ENCODE results near the gene MUSTN1. TPM values are rescaled to one million over a fixed set of nuclear protein-coding genes. Genes with fewer than 3 reads are reported as not detected.

The MUSTN1 gene
- total RNA-seq, 1 donor from 2014 or later = 6.9 TPM

DNA sequence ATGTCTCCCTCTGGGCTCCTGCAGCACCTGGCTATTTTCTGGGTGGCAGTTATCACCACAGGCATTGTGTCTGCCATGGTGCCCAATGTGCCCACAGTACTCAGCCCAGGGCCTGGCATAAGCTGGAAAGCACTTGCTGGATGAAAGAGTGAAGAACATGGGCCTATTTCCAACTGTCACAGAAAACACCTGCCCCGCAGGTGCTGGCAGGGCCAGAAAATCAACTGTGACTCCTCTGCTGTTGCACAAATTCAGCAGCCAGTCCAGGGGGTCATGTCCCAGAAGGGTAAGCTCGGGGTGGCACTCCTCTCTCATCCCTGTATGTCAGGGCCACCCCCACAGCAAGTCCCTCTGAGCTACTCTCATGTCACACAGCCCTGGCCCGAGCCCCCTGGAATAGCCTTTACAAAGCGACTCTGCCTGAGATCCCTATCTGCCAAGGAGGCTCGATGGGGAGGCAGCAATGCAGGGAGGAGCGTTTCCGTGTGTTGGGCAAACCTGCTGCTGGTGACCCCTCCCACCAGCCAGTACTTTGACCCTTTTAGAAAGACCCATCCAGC, 23.3 kb downstream of the MUSTN1 start:
- TF ChIP-seq, protein P1, sequence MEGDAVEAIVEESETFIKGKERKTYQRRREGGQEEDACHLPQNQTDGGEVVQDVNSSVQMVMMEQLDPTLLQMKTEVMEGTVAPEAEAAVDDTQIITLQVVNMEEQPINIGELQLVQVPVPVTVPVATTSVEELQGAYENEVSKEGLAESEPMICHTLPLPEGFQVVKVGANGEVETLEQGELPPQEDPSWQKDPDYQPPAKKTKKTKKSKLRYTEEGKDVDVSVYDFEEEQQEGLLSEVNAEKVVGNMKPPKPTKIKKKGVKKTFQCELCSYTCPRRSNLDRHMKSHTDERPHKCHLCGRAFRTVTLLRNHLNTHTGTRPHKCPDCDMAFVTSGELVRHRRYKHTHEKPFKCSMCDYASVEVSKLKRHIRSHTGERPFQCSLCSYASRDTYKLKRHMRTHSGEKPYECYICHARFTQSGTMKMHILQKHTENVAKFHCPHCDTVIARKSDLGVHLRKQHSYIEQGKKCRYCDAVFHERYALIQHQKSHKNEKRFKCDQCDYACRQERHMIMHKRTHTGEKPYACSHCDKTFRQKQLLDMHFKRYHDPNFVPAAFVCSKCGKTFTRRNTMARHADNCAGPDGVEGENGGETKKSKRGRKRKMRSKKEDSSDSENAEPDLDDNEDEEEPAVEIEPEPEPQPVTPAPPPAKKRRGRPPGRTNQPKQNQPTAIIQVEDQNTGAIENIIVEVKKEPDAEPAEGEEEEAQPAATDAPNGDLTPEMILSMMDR (IDR thresholded peaks at IDR 0.05) = no peak
- Mint-ChIP-seq H3K36me3 (ENCODE audit: low read depth) (peaks cover 2% of the 10 kb centered on the region), H3K4me1 (ENCODE audit: low read depth) (no peaks in the 10 kb centered on the region), H3K9me3 (ENCODE audit: low read depth) (no peaks in the 10 kb centered on the region), H3K27me3 (ENCODE audit: low read depth) (no peaks in the 10 kb centered on the region), H3K4me3 (ENCODE audit: unreplicated experiment) (no peak overlapping the region), H3K27ac (ENCODE audit: unreplicated experiment) (no peak overlapping the region)
- no peak for DNase-seq (ENCODE audit: low spot score)

DNA sequence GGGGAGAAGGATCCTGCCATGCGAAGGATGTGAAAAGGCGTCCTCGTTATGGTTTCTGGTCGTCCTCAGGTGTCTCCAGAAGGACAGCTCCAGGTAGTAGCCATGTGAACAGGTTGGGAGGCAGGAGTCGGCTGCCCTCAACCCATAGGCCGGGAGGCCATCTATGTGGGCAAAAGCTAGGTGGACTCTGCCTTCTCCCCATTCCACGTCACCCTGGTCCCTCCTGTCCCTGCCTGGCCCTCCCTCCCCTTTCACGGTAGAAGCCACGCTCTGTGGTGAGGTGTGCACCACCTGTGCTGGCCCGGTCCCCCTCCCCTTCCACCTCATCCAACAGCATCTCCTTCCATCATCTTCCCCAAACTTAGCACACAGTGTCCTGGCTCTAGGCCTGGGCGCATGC, 23.9 kb downstream of the MUSTN1 start:
- Mint-ChIP-seq H3K27me3 (ENCODE audit: low read depth) (no peaks in the 10 kb centered on the region), H3K4me1 (ENCODE audit: low read depth) (no peaks in the 10 kb centered on the region), H3K27ac (ENCODE audit: unreplicated experiment) (no peak overlapping the region), H3K36me3 (ENCODE audit: low read depth) (peaks cover 2% of the 10 kb centered on the region), H3K9me3 (ENCODE audit: low read depth) (no peaks in the 10 kb centered on the region), H3K4me3 (ENCODE audit: unreplicated experiment) (no peak overlapping the region)
- TF ChIP-seq, protein P1 (IDR thresholded peaks at IDR 0.05) = no peak
- no peak for DNase-seq (ENCODE audit: low spot score)

DNA sequence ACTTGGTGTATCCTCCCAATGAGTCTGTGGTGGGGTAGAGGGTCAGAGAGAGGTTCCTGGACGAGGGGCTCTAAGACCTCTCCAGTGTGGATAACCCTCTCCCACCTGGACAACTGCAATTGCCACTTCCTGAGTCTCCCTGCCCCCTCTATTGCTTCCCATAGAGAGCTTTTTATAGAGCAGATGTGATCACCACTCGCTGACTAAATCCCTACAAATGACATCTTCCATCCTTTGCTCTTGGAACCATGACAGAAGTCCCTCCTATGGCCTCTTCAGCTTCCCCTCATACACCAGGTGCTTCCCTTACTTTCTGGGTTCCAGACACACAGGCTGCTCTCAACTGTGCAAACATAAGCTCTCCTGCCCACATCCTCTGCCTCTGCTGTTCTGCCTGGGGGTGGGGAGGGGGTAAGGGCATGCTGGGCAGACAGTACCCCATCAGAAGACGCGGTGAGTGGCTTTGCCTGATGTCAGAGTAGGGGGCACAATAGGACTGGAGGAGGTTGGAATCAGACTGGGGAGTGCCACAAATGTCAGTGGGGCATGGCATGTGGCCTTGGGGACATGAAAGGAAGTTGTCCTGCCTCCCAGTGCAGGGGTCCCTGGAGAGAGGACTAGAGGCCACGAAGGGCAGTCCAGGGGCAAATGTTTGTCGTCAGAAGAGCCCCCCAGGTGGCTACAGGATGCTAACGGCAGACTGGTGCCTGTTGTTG, 25.0 kb downstream of the MUSTN1 start:
- Mint-ChIP-seq H3K4me3 (ENCODE audit: unreplicated experiment) (no peak overlapping the region), H3K4me1 (ENCODE audit: low read depth) (no peaks in the 10 kb centered on the region), H3K27me3 (ENCODE audit: low read depth) (no peaks in the 10 kb centered on the region), H3K36me3 (ENCODE audit: low read depth) (peaks cover 2% of the 10 kb centered on the region), H3K9me3 (ENCODE audit: low read depth) (no peaks in the 10 kb centered on the region), H3K27ac (ENCODE audit: unreplicated experiment) (no peak overlapping the region)
- DNase-seq (ENCODE audit: low spot score) = no peak
- TF ChIP-seq, protein P1 (IDR thresholded peaks at IDR 0.05) = no peak

DNA sequence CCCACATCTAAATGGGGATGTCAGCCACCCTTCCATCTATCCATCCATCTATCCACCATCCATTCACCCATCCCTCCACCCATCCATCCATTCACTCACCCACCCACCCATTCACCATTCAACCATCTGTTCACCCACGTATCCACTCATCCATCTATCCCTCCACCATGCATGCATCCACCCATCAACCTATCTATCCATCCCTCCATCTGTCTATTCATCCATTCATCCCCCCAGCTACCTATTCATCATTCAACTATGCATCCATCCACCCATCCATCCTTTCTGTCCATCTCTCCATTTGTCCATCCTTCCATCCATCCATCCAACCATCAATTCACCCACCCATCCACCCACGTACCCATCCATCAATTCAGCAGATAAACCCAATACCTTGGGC, 25.7 kb downstream of the MUSTN1 start:
- H3K9me3 Mint-ChIP-seq (ENCODE audit: low read depth) = no peaks in the 10 kb centered on the region
- no peak for DNase-seq (ENCODE audit: low spot score)
- TF ChIP-seq, protein P1 (IDR thresholded peaks at IDR 0.05) = no peak
- peaks cover 2% of the 10 kb centered on the region for H3K36me3 Mint-ChIP-seq (ENCODE audit: low read depth)
- no peak overlapping the region for H3K4me3 Mint-ChIP-seq (ENCODE audit: unreplicated experiment)
- H3K4me1 Mint-ChIP-seq (ENCODE audit: low read depth) = no peaks in the 10 kb centered on the region
- no peaks in the 10 kb centered on the region for H3K27me3 Mint-ChIP-seq (ENCODE audit: low read depth)
- no peak overlapping the region for H3K27ac Mint-ChIP-seq (ENCODE audit: unreplicated experiment)

DNA sequence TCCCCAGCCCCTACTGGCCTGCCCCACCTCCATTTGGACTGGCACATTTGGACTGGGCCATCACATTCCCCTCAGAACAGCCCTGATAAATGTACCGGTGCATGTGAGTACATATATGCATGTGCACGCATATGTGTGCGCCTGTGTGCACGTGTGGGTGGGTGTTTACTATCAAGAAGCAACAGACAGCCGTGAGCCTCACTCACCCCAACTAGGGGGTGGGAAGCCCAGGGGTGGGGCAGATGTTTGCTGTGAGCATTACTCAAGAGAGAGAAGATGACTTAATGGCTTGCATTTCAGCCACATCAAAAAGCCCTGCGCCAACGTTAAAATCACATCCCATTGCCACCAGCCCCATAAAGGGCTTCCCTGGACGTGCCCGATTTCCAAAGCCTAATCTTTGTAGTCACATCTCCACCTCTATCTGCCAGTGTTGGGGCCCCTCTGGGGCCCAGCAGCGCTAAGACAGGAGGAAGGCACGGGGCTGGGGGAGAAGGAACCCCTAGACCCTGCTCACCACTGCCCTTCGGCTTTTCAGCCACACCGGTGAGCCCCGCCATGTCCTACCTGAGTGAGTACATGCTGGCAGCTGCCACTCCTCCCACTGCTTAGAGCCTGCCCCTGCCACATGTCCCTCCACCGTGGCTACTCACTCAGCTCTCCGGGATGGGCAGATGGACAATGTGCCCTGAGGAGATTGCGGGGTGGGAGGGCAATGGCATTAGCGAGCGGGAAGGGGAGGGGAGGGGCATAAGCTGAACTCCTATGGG, 29.4 kb downstream of the MUSTN1 start:
- Mint-ChIP-seq H3K9me3 (ENCODE audit: low read depth) (no peaks in the 10 kb centered on the region), H3K4me3 (ENCODE audit: unreplicated experiment) (no peak overlapping the region), H3K36me3 (ENCODE audit: low read depth) (peaks cover 2% of the 10 kb centered on the region), H3K27ac (ENCODE audit: unreplicated experiment) (no peak overlapping the region), H3K4me1 (ENCODE audit: low read depth) (peaks cover 14% of the 10 kb centered on the region), H3K27me3 (ENCODE audit: low read depth) (no peaks in the 10 kb centered on the region)
- no peak for DNase-seq (ENCODE audit: low spot score)
- TF ChIP-seq, protein P1 (IDR thresholded peaks at IDR 0.05) = no peak
